BLaER1 treated with 17β-estradiol and CSF1 and Interleukin-3, amounts not matched to agents 10 nM and 100 nM (cell line): ENCODE results near the gene XRCC3.

Experiments used
- H3K27ac ChIP-seq, 11 experiments: shearing (Covaris generic); formaldehyde crosslinking; 2 replicates each; pipeline ENCODE4 v1.8.1; 2022
- H3K27me3 ChIP-seq, 11 experiments: shearing (Covaris generic); formaldehyde crosslinking; 2 replicates each; pipeline ENCODE4 v1.8.1; 2022
- H3K36me3 ChIP-seq, 11 experiments: shearing (Covaris generic); formaldehyde crosslinking; 2 replicates each; pipeline ENCODE4 v1.8.1; 2022
- H3K4me1 ChIP-seq, 10 experiments: shearing (Covaris generic); formaldehyde crosslinking; 2 replicates each; pipeline ENCODE4 v1.8.1; 2022
- H3K4me2 ChIP-seq, 11 experiments: shearing (Covaris generic); formaldehyde crosslinking; 2 replicates each; pipeline ENCODE4 v1.8.1; 2022
- H3K4me3 ChIP-seq, 10 experiments: shearing (Covaris generic); formaldehyde crosslinking; 2 replicates each; pipeline ENCODE4 v1.8.1; 2022
- H3K9ac ChIP-seq, 11 experiments: shearing (Covaris generic); formaldehyde crosslinking; 2 replicates each; pipeline ENCODE4 v1.8.1; 2022
- H3K9me3 ChIP-seq, 11 experiments: shearing (Covaris generic); formaldehyde crosslinking; replicated peaks in 1 of 11; 2 replicates each; pipeline ENCODE4 v1.8.1; 2022
- H4K20me1 ChIP-seq, 11 experiments: shearing (Covaris generic); formaldehyde crosslinking; 2 replicates each; pipeline ENCODE4 v1.8.1; 2022
- Cebpa-rat ChIP-seq, 11 experiments: shearing (Covaris generic); IDR thresholded peaks; 2 replicates each; pipeline ENCODE4 v1.8.1; 2022

Gene XRCC3

DNA sequence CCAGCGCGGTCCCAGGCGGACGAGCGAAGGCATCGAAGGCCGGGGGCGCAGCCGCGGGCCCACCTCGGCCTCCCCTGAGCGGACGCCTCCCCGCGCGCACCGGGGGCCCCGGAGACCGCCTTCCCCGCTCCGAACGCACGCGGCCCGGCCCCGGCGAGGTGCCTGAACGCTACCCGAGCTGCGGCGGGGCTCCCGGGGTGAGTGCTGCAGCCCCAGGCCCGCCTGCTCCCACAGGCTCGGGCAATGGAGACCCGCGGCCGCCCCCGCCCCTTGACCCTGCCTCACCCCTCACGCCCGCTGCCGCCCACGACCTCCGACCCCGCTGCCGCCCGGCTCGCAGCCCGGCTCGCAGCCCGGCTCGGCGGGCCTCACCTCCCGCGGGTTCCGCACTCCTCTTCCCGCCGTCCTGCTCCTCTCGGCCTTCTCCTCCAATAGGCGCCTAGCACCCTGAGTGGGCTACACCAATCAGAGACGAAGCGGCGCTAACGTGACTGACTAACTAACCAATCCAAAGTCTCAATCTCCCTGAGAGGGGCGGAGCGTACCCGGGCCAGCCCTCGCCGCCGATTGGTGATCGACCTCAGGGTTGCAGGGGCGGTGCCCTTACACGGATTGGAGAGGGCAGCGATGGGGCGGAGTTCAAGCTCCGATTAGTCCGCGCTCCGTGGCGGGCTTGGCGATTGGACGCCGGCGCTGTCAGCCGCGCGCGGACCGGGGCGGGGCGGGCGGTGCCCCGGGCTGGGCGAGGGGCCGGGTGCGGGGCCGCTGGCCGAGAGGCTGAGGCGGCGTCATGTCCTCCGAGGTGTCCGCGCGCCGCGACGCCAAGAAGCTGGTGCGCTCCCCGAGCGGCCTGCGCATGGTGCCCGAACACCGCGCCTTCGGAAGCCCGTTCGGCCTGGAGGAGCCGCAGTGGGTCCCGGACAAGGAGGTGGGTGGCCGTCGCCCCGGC lies at the start of gene XRCC3, which contains the start of gene ZFYVE21:
Gene XRCC3, minus strand, starts transcription at position 400 of the 949 bp plus-strand sequence. CDS start 4,364 bp downstream, outside the sequence.
Gene ZFYVE21, plus strand, starts transcription at position 759 of the 949 bp plus-strand sequence. Its CDS starts 32 bp downstream, at position 791.
- Histone ChIP-seq H4K20me1 (peaks cover 38 to 80% (median 62%) of the 10 kb centered on the region in 11 experiments; a peak in 21 of 22 replicates), H3K4me2 (peak within 1 kb of the TSS; percentile 95 to 100 (median 99)), H3K4me1 (peaks cover 51 to 73% (median 58%) of the 10 kb centered on the region in 10 experiments), H3K9ac (peak within 1 kb of the TSS; percentile 87 to 98 (median 96)), H3K36me3 (peaks cover 0 to 40% (median 19%) of the 10 kb centered on the region in 11 experiments; a peak in 13 of 22 replicates), H3K9me3 (no peaks in the 10 kb centered on the region), H3K27ac (peak within 1 kb of the TSS; percentile 53 to 97 (median 95); a peak in 21 of 22 replicates), H3K4me3 (peak within 1 kb of the TSS; percentile 78 to 94 (median 86)), H3K27me3 (no peaks in the 10 kb centered on the region)
- no peak for TF ChIP-seq Cebpa-rat (IDR thresholded peaks at IDR 0.05)

DNA sequence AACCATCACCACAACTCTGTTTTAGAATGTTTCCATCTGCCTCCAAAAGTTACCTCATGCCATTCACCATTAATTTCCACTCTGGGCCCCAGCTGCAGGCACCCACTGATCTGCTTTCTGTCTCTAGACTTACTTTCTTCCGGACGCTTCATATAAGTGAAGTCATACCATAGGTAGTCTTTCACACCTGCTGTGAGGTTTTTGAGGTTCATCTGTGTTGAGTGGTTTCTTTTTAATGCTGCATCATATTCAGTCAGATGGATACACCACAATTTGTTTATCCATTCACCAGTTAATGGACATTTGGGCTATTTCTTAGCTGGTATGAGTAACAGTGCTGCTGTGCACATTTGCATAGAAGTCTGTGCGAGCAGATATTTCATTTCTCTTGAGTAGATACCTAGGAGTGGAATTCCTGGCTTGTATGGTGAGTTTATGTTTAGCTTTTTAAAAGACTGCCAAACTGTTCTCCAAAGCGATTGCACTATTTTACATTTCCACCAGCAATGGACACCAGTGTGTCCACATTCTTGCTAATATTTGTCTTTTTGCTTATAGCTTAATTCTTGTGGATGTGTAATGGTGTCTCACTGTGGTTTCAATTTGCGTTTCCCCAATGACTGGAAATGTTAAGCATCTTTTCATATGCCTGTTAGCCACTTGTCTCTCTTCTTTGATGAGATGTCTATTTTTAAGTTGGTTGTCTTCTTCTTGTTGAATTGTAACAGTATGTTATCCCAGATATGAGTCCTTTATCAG lies 48.7 kb upstream of the XRCC3 start:
- peaks cover 0 to 15% (median 0%) of the 10 kb centered on the region in 11 experiments; a peak in 6 of 22 replicates for H3K36me3 ChIP-seq
- H3K27ac ChIP-seq, result no peak overlapping the region
- H3K9ac ChIP-seq, result no peak overlapping the region
- no peaks in the 10 kb centered on the region for H4K20me1 ChIP-seq
- H3K4me3 ChIP-seq, result no peak overlapping the region
- H3K27me3 ChIP-seq, result no peaks in the 10 kb centered on the region
- H3K4me1 ChIP-seq, result peaks cover 0 to 4% (median 0%) of the 10 kb centered on the region in 10 experiments; a peak in 2 of 20 replicates
- TF ChIP-seq Cebpa-rat (IDR thresholded peaks at IDR 0.05), result no peak
- peaks cover 0 to 6% (median 4%) of the 10 kb centered on the region in 11 experiments; a peak in 6 of 22 replicates for H3K9me3 ChIP-seq
- no peak overlapping the region for H3K4me2 ChIP-seq

DNA sequence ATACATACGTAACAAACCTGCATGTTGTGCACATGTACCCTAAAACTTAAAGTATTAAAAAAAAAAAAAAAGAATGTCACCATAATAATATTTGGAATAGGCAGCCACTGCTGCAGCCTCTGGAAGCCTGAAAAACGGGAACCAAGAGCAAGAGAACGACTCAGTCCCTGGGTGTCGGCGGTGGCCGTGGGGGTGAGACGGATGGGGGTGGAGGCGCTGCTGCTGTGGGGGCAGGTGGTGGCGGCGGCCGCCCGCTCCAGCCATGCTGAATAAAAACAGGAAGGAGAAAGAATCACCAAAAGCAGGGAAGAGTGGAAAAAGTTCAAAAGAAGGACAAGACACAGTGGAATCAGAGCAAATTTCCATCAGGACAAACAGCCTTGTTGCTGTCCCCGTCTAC lies 47.3 kb upstream of the XRCC3 start:
- Histone ChIP-seq H3K27me3 (no peaks in the 10 kb centered on the region), H3K4me2 (0 out of 22 replicates have a peak overlapping the region, but pooled peaks of 1 of the 11 experiments have one; percentile 3), H3K9ac (no peak overlapping the region), H4K20me1 (no peaks in the 10 kb centered on the region), H3K4me1 (peaks cover 0 to 4% (median 0%) of the 10 kb centered on the region in 10 experiments; a peak in 2 of 20 replicates), H3K27ac (no peak overlapping the region), H3K9me3 (peaks cover 0 to 6% (median 4%) of the 10 kb centered on the region in 11 experiments; a peak in 6 of 22 replicates), H3K4me3 (no peak overlapping the region), H3K36me3 (peaks cover 0 to 15% (median 0%) of the 10 kb centered on the region in 11 experiments; a peak in 6 of 22 replicates)
- no peak for TF ChIP-seq Cebpa-rat (IDR thresholded peaks at IDR 0.05)

DNA sequence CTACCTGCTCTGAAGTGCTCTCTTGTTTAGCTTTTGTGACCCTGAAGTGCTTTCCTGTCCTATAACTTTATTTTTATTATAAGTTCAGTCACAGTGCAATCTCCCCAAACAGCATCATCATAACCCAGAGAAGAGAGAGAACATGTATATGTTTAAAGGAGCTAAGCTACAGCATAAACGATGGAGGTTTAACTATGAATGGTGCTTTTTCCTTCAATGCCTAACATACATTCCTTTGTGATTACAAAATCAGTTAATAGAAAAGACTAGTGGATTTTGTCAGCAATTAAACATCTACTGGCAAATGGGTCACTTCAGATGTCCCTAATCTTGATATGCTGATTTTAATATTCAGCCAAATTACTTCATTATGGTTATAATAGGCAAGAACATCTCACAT lies 46.8 kb upstream of the XRCC3 start:
- Histone ChIP-seq H3K4me3 (no peak overlapping the region), H3K9ac (no peak overlapping the region), H3K36me3 (peaks cover 0 to 15% (median 0%) of the 10 kb centered on the region in 11 experiments; a peak in 6 of 22 replicates), H3K9me3 (peaks cover 0 to 6% (median 4%) of the 10 kb centered on the region in 11 experiments; a peak in 6 of 22 replicates), H3K4me1 (peaks cover 0 to 4% (median 0%) of the 10 kb centered on the region in 10 experiments; a peak in 2 of 20 replicates), H3K27ac (no peak overlapping the region), H3K4me2 (no peak overlapping the region), H4K20me1 (no peaks in the 10 kb centered on the region), H3K27me3 (no peaks in the 10 kb centered on the region)
- no peak for TF ChIP-seq Cebpa-rat (IDR thresholded peaks at IDR 0.05)

DNA sequence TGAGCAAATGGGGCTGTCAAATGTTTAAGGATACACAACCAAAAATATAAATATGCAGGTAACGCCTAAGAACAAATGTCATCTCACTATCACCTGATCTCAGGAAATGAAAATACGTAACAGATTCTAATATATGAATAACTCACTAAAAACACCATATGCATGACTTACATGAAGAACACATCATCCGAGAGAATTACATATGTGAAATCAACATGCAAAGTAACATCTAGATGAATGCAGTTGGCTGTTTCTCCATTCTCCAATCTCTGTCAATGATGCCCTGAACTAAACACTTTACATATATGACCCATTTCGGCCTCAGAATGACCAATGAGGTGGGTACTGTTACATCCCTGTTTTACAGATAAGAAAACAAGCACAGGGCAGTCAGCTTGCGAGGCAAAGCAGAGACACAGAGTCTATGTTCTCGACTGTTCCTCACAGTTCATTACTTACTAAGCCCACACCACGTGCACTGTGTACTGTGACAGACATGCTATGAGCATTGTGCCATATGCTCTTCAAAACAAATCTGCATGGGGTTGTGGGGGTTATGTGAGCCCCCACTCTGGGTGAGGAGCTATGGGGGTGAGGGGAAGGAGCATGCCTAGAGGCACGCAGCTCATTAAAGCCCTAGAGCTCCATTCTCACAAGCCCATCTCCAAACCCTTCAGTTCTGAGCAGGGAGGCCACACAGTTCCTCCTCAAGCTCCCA lies 43.0 kb upstream of the XRCC3 start:
- H3K4me2 ChIP-seq, result no peak overlapping the region
- H3K36me3 ChIP-seq, result no peaks in the 10 kb centered on the region
- no peak overlapping the region for H3K27ac ChIP-seq
- H4K20me1 ChIP-seq, result no peaks in the 10 kb centered on the region
- peaks cover 0 to 5% (median 0%) of the 10 kb centered on the region in 10 experiments; a peak in 7 of 20 replicates for H3K4me1 ChIP-seq
- H3K9me3 ChIP-seq, result no peaks in the 10 kb centered on the region
- H3K27me3 ChIP-seq, result no peaks in the 10 kb centered on the region
- H3K4me3 ChIP-seq, result no peak overlapping the region
- TF ChIP-seq Cebpa-rat (IDR thresholded peaks at IDR 0.05), result no peak
- H3K9ac ChIP-seq, result no peak overlapping the region

DNA sequence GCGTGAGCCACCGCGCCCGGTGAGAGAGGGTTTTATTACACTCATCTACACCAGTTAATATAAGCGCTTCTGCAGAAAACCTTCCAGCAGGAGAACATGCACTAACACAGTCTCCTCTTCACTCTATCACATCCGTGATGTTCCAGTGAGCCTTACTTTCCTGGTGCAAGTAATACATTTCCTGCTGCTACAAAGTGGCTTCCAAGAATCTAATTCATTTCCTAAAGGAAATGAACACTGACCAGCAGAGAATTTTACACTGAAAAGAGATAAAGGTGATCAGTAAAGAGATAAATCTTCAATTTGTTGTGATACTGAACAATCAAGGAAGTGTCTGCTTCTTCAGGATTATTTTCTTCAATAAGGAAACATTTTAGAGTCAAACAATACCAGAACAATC lies 39.8 kb upstream of the XRCC3 start:
- Histone ChIP-seq H3K9ac (no peak overlapping the region), H3K36me3 (no peaks in the 10 kb centered on the region; a peak in 1 of 22 replicates), H4K20me1 (no peaks in the 10 kb centered on the region), H3K4me2 (no peak overlapping the region), H3K4me1 (peaks cover 0 to 15% (median 0%) of the 10 kb centered on the region in 10 experiments; a peak in 8 of 20 replicates), H3K27me3 (no peaks in the 10 kb centered on the region), H3K9me3 (no peaks in the 10 kb centered on the region), H3K4me3 (no peak overlapping the region), H3K27ac (no peak overlapping the region)
- TF ChIP-seq Cebpa-rat (IDR thresholded peaks at IDR 0.05), result no peak

DNA sequence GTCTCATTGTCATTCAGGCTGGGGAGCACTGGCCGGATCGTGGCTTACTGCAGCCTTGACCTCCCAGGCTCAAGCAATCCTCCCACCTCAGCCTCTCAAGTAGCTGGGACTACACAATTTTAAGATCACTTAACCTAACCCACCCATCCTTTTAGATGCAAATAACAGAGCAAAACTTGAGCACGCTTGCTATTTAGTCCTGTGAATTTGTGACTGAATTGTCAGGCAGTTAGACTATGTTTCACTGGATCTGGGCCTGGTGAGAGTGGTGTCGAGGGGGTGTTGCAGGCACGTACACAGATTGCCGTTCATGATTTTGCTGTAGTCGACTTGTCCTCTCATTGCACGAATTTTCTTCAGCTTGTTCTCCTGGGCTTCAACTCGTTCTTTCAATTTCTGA lies 38.5 kb upstream of the XRCC3 start:
- no peak overlapping the region for H3K4me3 ChIP-seq
- H3K4me2 ChIP-seq, result no peak overlapping the region; a peak in 1 of 22 replicates
- peaks cover under 1 to 22% (median 8%) of the 10 kb centered on the region in 10 experiments for H3K4me1 ChIP-seq
- no peaks in the 10 kb centered on the region; a peak in 1 of 22 replicates for H3K36me3 ChIP-seq
- no peak for TF ChIP-seq Cebpa-rat (IDR thresholded peaks at IDR 0.05)
- H3K9me3 ChIP-seq, result no peaks in the 10 kb centered on the region
- no peak overlapping the region for H3K9ac ChIP-seq
- no peaks in the 10 kb centered on the region for H3K27me3 ChIP-seq
- H3K27ac ChIP-seq, result no peak overlapping the region
- no peaks in the 10 kb centered on the region for H4K20me1 ChIP-seq

DNA sequence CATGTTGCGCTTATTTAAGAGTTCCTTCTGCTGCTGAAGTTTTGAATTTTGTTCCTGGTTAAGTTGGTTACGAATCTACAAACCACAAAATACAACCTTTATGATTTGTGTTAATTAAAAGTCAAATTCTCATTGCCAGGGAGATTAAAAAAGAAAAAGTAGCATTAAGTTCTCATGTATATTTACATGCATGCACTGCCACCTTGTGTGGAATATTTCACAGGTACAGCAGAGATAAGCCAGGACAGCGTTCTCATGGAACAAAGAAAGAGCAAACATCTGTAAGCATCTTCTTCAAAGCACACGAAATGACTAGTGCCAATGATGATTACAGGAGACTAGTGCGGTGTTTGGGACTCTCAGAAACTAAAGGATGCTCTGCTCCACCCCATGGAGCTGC lies 34.6 kb upstream of the XRCC3 start:
- Histone ChIP-seq H3K9me3 (no peaks in the 10 kb centered on the region), H3K4me3 (no peak overlapping the region), H3K27me3 (no peaks in the 10 kb centered on the region), H3K27ac (no peak overlapping the region), H3K4me2 (peak overlapping the region in 1 of 11 experiments; percentile 33; a peak in 1 of 22 replicates), H3K36me3 (peaks cover 0 to 6% (median 0%) of the 10 kb centered on the region in 11 experiments; a peak in 3 of 22 replicates), H4K20me1 (no peaks in the 10 kb centered on the region; a peak in 1 of 22 replicates), H3K9ac (no peak overlapping the region), H3K4me1 (peaks cover 13 to 40% (median 26%) of the 10 kb centered on the region in 10 experiments)
- no peak for TF ChIP-seq Cebpa-rat (IDR thresholded peaks at IDR 0.05)
